ENCODE results near the gene MAST1. TPM values are rescaled to one million over a fixed set of nuclear protein-coding genes. Genes with fewer than 3 reads are reported as not detected.
A peak's percentile ranks its signal among the peaks of the same experiment; 100 is the strongest.

The MAST1 gene
- total and polyA plus RNA-seq, 2 experiments from 2014 or later = 13.9 to 19.9 TPM

DNA sequence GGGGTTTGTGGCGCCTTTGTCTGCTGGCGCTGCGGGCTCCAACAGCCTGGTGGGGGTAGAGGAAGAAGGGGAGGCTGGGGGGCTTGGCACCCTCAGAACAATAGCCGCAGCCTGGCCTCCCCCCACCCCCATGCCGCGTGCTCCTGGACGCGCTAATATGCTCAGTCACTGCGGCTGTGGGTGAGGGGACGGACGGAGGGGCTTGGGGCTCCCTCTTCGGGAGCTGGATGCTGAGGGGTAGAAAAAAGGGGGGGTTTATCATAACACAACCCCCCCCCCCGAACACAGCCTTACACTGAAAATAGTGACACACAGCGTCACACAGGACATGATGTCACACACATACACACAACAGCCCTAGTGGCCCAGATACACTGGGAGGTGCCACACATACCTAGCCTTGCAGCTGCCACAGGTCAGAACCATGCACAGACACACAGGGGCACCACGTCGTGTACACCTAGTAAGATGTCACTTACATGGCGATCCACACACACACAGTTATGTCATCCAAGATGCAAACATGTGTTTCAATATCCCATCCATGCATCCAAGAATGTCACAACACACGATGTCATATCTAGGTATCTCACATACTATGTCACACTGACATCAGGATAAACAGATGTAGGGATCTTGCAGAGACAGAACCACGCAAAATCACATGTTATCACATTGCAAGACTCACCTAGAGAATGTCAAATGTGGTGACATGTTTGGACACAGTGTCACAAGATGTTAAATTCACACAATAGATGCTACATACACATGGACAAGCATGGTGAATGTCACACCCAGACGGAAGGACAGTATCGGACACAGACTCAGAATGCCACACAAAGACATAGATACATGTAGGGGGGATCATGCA, 806 bp downstream of the MAST1 start:
- ATAC-seq (no peak), DNase-seq (ENCODE audit: low spot score) (no peak)
- H3K4me2 ChIP-seq = peak overlapping the region; percentile 94
- Mint-ChIP-seq H3K4me1 (peaks cover 42% of the 10 kb centered on the region), H3K27me3 (ENCODE audit: insufficient read depth, low read depth, poor library complexity) (peaks cover 31% of the 10 kb centered on the region), H3K36me3 (ENCODE audit: low read depth) (peaks cover 9% of the 10 kb centered on the region; the same call in 1 of the 3 replicates), H3K27ac (no peak overlapping the region), H3K4me3 (peak overlapping the region; percentile 79), H3K9me3 (no peaks in the 10 kb centered on the region; the same call in 2 of the 3 replicates)
- no peak overlapping the region for H2AFZ ChIP-seq
- H3K4me1 ChIP-seq (ENCODE audit: insufficient read depth) = peaks cover 33% of the 10 kb centered on the region
- peak overlapping the region; percentile 92 for H3K4me3 ChIP-seq
- peaks cover 8% of the 10 kb centered on the region for H3K79me2 ChIP-seq (replicated peaks; ENCODE audit: insufficient read depth)
- H3K36me3 ChIP-seq (ENCODE audit: insufficient read depth) = no peaks in the 10 kb centered on the region
- peaks cover 49% of the 10 kb centered on the region for H3F3A ChIP-seq (replicated peaks; ENCODE audit: low read depth)
- peaks cover 14% of the 10 kb centered on the region for H3K27me3 ChIP-seq (ENCODE audit: insufficient read depth)
- H3K9me2 ChIP-seq (ENCODE audit: insufficient read depth) = no peaks in the 10 kb centered on the region
- no peak overlapping the region for H3K27ac ChIP-seq (ENCODE audit: low read depth)
- no peak for TF ChIP-seq EZH2 (IDR thresholded peaks at IDR 0.05; ENCODE audit: low read depth, unreplicated experiment)
- peaks cover 7% of the 10 kb centered on the region for H4K20me1 ChIP-seq (replicated peaks; ENCODE audit: insufficient read depth)

DNA sequence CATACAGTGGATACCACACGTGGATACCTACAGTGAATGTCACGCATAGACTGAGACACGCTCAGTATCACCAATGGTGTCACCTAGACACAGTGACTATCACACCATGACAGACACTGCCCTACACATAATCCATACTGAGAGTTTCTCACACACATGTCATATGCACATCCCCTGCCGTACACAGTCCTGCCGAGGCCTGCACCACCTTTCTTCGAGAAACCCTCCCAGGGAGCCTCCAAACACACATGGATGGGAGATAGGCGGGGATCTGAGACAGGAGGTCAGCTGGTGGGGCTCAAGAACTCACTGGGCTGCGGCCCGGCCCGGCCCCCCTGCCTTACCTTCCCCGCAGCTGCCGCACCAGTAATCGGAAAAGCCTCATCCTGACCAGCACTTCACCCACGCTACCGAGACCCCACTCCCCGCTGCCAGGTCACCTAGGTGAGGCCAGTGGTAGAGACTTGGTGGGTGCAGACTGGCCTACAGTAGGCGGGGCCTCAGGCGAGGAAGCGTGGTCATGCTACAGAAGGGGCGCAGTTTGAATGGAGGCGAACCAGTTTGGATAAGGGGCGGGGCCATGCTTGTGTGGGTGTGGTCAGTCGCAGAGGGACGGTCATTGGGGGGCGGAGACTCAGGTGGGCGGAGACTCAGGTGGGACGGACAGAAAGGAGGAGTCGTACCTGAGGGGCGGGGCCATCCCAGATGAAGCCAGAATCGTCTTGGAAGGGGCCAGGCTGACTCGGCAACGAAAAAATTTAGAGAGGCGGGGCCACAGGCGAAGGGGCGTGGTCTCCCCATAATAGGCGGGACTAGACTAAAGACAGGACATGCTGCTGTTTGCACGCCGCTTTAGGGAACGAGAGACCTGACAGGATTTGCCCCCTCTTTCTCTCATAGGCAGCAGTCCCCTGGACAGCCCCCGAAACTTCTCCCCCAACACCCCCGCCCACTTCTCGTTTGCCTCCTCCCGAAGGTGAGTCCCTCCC, 2.1 kb downstream of the MAST1 start:
- H3K27ac ChIP-seq (ENCODE audit: low read depth) = peak overlapping the region; percentile 78
- H3K27me3 ChIP-seq (ENCODE audit: insufficient read depth) = peaks cover 2% of the 10 kb centered on the region; the same call in 1 of the 2 replicates
- H3F3A ChIP-seq (replicated peaks; ENCODE audit: low read depth) = peaks cover 45% of the 10 kb centered on the region
- H3K4me3 Mint-ChIP-seq = peak overlapping the region; percentile 79
- peak; percentile 59 for ATAC-seq
- H3K4me2 ChIP-seq = peak overlapping the region; percentile 94
- H3K4me1 Mint-ChIP-seq = peaks cover 40% of the 10 kb centered on the region
- H3K79me2 ChIP-seq (replicated peaks; ENCODE audit: insufficient read depth) = peaks cover 8% of the 10 kb centered on the region
- peak overlapping the region; percentile 98 for H3K27ac Mint-ChIP-seq
- H3K36me3 Mint-ChIP-seq (ENCODE audit: low read depth) = peaks cover 9% of the 10 kb centered on the region; the same call in 1 of the 3 replicates
- no peaks in the 10 kb centered on the region for H3K9me2 ChIP-seq (ENCODE audit: insufficient read depth)
- peaks cover 11% of the 10 kb centered on the region for H4K20me1 ChIP-seq (replicated peaks; ENCODE audit: insufficient read depth)
- peak; percentile 98 for DNase-seq (ENCODE audit: low spot score)
- no peaks in the 10 kb centered on the region; the same call in 2 of the 3 replicates for H3K9me3 Mint-ChIP-seq
- H3K36me3 ChIP-seq (ENCODE audit: insufficient read depth) = no peaks in the 10 kb centered on the region
- H2AFZ ChIP-seq = no peak overlapping the region
- peaks cover 19% of the 10 kb centered on the region for H3K27me3 Mint-ChIP-seq (ENCODE audit: insufficient read depth, low read depth, poor library complexity)
- TF ChIP-seq CREB1 (CRISPR knock-in tag; IDR thresholded peaks at IDR 0.05; ENCODE audit: low read depth) = no peak
- TF ChIP-seq, protein P1, sequence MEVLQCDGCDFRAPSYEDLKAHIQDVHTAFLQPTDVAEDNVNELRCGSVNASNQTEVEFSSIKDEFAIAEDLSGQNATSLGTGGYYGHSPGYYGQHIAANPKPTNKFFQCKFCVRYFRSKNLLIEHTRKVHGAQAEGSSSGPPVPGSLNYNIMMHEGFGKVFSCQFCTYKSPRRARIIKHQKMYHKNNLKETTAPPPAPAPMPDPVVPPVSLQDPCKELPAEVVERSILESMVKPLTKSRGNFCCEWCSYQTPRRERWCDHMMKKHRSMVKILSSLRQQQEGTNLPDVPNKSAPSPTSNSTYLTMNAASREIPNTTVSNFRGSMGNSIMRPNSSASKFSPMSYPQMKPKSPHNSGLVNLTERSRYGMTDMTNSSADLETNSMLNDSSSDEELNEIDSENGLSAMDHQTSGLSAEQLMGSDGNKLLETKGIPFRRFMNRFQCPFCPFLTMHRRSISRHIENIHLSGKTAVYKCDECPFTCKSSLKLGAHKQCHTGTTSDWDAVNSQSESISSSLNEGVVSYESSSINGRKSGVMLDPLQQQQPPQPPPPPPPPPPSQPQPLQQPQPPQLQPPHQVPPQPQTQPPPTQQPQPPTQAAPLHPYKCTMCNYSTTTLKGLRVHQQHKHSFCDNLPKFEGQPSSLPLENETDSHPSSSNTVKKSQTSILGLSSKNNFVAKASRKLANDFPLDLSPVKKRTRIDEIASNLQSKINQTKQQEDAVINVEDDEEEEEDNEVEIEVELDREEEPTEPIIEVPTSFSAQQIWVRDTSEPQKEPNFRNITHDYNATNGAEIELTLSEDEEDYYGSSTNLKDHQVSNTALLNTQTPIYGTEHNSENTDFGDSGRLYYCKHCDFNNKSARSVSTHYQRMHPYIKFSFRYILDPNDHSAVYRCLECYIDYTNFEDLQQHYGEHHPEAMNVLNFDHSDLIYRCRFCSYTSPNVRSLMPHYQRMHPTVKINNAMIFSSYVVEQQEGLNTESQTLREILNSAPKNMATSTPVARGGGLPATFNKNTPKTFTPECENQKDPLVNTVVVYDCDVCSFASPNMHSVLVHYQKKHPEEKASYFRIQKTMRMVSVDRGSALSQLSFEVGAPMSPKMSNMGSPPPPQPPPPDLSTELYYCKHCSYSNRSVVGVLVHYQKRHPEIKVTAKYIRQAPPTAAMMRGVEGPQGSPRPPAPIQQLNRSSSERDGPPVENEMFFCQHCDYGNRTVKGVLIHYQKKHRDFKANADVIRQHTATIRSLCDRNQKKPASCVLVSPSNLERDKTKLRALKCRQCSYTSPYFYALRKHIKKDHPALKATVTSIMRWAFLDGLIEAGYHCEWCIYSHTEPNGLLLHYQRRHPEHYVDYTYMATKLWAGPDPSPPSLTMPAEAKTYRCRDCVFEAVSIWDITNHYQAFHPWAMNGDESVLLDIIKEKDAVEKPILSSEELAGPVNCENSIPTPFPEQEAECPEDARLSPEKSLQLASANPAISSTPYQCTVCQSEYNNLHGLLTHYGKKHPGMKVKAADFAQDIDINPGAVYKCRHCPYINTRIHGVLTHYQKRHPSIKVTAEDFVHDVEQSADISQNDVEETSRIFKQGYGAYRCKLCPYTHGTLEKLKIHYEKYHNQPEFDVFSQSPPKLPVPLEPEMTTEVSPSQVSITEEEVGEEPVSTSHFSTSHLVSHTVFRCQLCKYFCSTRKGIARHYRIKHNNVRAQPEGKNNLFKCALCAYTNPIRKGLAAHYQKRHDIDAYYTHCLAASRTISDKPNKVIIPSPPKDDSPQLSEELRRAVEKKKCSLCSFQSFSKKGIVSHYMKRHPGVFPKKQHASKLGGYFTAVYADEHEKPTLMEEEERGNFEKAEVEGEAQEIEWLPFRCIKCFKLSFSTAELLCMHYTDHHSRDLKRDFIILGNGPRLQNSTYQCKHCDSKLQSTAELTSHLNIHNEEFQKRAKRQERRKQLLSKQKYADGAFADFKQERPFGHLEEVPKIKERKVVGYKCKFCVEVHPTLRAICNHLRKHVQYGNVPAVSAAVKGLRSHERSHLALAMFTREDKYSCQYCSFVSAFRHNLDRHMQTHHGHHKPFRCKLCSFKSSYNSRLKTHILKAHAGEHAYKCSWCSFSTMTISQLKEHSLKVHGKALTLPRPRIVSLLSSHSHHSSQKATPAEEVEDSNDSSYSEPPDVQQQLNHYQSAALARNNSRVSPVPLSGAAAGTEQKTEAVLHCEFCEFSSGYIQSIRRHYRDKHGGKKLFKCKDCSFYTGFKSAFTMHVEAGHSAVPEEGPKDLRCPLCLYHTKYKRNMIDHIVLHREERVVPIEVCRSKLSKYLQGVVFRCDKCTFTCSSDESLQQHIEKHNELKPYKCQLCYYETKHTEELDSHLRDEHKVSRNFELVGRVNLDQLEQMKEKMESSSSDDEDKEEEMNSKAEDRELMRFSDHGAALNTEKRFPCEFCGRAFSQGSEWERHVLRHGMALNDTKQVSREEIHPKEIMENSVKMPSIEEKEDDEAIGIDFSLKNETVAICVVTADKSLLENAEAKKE (CRISPR knock-in tag; IDR thresholded peaks at IDR 0.05) = no peak
- H3K4me1 ChIP-seq (ENCODE audit: insufficient read depth) = peaks cover 25% of the 10 kb centered on the region
- peak overlapping the region; percentile 92 for H3K4me3 ChIP-seq

Measured in GM23338 (cell line).